Endothelial cell of coronary artery (primary cell): ENCODE measurements around the gene FBH1. TPM values are rescaled to one million over a fixed set of nuclear protein-coding genes. Genes with fewer than 3 reads are reported as not detected.

Experiments used
- total RNA-seq: library from RNA; depleted of rRNA; stranded (reverse); fragments of >200 nt; gene quantifications from 2 replicates; pipeline ENCODE4 v1.2.3, GENCODE V29; 2014

FBH1 gene
- total RNA-seq = 115 and 127 TPM in 2 replicates

DNA sequence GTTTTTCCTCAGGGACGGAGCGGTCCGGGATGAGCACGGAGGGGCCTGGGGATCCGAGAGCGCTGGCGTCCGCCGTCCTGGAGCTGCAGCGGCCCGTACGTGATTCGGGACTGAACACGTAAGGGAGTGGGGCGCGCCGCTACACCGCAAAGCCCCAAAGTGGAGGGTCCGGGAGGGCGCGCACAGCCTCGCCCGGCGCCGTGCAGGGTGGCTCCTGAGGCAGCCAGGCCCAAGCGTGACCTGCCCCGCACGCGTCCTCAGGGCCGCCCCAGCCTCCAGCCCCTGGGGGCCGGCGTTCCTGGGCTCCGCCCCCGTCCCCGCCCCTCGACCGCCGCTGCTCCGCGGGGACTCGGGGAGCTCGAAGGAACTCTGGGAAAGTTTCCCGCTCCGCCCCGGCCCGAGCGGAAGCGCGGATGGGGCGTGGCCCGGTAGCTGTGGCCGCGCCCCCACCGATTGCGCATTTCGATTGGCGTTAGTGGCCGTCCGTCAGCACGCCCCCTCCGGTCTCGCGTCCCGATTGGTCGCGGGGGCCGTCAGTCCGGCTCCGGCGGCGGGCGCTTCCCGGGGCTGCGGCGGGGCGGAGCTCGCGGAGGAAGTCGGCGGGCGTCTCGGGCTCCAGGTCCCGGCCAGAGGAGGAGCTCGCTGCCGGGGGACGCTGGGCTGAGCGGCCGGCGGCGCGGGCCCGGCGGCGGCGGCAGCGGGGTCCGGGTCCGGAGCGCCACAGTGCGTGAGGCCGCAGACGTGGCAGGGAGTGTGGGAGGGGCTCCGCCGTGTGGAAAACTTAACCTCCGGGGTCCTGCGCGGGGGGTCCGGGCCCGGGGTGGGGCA lies at the start of gene FBH1, which contains the start of gene ANKRD16:
Gene FBH1, plus strand, starts transcription at position 620 of the 828 bp plus-strand sequence. Its CDS starts 103 bp downstream, at position 723.
Gene ANKRD16, minus strand, starts transcription at position 270 of the 828 bp plus-strand sequence. CDS start 539 bp downstream, outside the sequence.

DNA sequence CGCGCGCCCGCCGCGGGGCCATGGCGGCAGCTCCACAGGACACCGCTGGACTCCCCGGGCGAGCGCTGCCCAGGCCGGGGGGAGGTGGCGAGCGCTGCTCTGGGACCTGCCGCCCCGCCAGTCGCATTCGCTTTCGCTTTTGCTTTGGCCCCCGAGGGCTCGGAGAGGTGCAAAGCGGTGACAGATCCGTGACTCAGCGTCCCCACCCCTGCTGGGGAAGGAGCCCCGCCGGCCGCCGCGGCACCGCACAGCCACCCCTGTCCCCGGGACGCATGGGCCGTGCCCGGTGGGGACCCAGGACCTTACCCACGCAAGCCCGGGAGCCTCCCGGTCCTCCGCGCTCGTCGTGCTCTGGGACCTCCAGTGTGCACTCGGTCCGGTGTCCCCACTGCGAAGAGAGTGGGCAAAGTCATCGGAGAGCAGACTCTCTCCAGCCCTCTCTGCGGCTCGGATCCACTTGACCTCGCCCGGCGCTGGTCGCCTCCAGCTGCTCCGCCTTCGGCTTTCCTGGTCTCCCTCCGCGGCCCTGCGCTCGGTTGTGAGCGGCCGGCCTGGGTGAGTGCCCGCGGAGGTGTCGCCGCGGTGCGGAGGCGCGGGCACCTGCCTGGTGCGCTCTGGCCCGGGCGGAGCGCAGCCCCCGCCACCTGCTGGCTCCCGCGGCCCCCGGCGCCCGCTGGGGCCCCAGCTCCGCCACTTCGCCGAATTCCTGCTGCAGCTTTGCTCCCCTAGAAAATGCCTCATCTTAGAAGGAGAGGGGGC lies 87.6 kb downstream of the FBH1 start, which contains the start of gene IL15RA:
Gene IL15RA, minus strand, starts transcription at position 73 of the 759 bp plus-strand sequence. Its CDS starts 51 bp downstream, at position 22.

Other genes starting within 250 kb of the FBH1 start
- 6.2 and 10.6 TPM in 2 replicates for gene ASB13, start 223.6 kb upstream of the FBH1 start, total RNA-seq
- 47.9 and 72.0 TPM in 2 replicates for gene TASOR2, start 205.4 kb upstream of the FBH1 start, total RNA-seq
- gene GDI2, start 76.8 kb upstream of the FBH1 start, total RNA-seq = 561 and 578 TPM in 2 replicates
- gene ANKRD16, start 350 bp upstream of the FBH1 start, total RNA-seq = 5.8 and 8.3 TPM in 2 replicates
- gene IL15RA, start 87.3 kb downstream of the FBH1 start, total RNA-seq = 8.5 and 9.7 TPM in 2 replicates
- not detected in 2 replicates for gene IL2RA, start 172.1 kb downstream of the FBH1 start, total RNA-seq
- 51.0 and 61.2 TPM in 2 replicates for gene RBM17, start 198.8 kb downstream of the FBH1 start, total RNA-seq